ENCODE results near the gene RPS6KL1.

RPS6KL1 gene

DNA sequence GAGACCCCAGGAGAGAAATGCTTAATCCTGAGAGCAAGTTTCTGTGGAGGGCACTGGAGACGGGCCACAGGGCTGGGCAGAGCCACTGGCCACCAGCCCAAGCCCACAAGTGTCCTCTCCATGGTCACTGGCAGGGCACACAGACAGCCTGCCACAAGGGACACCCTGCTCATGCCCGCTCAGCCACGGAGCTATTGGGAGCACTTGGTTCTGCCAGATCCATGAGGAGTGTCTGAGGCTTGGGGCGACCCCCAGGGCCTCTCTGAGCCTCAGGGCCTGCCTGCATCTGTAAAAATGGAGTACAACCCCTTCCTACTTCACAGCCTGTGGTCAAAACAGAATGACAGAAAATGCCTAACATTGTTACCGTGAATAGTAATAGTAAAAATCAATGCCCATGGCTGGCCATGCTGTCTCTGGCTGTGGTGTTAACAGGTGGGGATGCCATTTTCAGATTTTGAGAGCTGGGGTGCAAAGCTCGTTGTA, 29.2 kb upstream of the RPS6KL1 start:
- DNase-seq (ENCODE audit: low read depth): no peak
- H3K4me3 ChIP-seq (ENCODE audit: control insufficient read depth, low read depth, low read length): no peak overlapping the region
- TF ChIP-seq, protein P1, sequence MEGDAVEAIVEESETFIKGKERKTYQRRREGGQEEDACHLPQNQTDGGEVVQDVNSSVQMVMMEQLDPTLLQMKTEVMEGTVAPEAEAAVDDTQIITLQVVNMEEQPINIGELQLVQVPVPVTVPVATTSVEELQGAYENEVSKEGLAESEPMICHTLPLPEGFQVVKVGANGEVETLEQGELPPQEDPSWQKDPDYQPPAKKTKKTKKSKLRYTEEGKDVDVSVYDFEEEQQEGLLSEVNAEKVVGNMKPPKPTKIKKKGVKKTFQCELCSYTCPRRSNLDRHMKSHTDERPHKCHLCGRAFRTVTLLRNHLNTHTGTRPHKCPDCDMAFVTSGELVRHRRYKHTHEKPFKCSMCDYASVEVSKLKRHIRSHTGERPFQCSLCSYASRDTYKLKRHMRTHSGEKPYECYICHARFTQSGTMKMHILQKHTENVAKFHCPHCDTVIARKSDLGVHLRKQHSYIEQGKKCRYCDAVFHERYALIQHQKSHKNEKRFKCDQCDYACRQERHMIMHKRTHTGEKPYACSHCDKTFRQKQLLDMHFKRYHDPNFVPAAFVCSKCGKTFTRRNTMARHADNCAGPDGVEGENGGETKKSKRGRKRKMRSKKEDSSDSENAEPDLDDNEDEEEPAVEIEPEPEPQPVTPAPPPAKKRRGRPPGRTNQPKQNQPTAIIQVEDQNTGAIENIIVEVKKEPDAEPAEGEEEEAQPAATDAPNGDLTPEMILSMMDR (conservative IDR thresholded peaks at IDR 0.05; ENCODE audit: control insufficient read depth, insufficient read depth, low read depth, low read length): no peak

DNA sequence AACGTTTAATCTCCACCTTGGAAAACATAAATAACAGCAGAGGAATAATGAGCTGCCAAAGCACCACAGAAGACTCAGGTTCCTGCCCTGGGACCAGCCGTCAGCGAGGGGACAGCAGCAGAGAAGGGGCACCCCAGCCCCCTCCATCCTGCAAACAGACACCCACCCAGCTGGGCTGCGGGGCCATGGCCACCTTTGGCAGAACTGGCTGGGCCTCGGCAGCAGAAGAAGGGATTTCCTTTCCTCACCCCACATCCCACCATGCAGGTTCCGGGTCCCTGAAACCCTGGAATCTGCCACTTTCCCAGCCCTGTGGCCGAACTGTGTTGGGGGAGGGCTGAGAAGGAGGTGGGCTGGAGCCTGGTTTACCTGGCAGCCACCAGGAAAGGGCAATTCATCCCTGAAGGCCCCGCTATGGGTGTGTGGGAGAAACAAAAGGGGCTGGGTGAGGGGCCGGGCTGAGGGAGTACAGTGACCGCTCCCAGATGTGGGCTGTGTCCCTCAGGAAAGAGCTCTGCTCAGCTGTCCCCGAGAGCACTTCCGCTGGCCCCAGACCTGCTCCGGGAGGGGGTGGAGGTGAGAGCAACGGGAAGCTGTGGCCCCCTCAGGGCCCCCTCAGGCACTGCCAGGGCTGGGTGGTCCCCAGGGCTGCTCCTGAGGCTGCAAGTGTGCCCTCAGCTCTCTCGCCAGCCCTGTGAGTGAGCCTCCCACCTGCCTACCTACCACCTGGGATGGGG, 28.6 kb upstream of the RPS6KL1 start:
- H3K4me3 ChIP-seq (ENCODE audit: control insufficient read depth, low read depth, low read length): no peak overlapping the region
- TF ChIP-seq, protein P1 (conservative IDR thresholded peaks at IDR 0.05; ENCODE audit: control insufficient read depth, insufficient read depth, low read depth, low read length): no peak
- DNase-seq (ENCODE audit: low read depth): no peak

DNA sequence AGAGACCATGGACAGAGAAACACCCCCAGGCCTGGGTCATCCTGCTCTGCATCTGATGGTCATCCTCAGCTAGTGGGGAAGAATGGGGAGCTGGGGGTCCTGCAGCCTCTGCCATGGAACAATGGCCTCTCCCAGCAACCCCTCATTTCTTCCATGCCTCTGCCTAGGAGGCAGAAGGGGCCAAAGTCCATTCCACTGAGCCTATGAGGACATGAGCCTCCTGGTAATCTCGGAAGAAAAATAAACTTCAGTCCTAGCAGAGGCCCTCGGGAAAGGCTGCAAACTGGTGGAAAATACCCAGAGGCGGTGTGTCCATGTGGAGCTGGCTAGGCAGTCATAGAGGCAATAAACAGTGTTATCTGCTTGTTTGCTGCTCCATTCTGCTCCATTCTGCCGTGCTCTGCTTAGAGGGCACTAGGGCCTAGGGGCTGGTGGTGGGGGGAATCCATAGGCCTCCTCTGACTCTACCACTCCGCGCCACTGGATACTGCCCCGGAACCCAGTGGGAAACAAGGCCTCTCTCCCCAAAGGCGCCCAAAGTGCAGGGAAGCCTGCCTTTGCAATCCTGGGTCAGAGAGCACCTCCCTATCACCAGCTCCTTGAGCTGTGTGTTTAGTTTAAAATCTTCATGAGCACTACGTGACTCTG, 27.9 kb upstream of the RPS6KL1 start:
- H3K4me3 ChIP-seq (ENCODE audit: control insufficient read depth, low read depth, low read length): no peak overlapping the region
- no peak for DNase-seq (ENCODE audit: low read depth)
- TF ChIP-seq, protein P1 (conservative IDR thresholded peaks at IDR 0.05; ENCODE audit: control insufficient read depth, insufficient read depth, low read depth, low read length): no peak

DNA sequence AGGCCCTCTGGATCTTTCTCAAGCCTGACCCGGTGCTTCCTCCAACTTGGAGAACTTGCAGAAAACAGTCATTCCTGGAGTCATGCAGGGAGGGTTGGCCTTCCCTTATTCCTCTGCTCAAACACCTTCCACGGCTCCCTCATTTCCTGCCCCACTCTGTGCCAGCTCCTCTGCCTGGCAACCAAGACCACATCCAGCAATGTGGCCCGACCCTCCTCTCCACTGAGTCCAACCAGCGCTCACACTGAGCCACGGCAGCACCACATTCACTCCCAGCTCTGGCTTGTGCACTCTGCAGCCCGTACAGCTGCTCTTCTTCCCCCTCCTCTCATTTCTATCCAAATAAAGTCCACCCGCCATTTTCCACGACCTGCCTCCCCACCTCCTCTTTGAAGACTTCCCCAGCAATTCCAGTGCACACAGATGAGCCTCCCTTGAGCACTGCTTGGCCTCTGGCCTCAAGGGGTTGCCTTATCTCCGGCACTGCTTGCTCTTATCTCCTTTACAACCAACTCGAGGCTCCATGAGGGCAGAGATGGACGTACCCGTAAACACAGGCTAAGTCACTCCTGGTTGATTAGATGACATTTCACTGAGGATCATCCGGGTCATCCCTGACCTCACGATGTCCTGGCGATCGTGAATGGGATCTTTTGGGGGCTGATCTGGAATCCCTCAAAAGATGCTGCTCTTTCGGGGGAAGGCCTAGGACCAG, 27.0 kb upstream of the RPS6KL1 start:
- TF ChIP-seq, protein P1 (conservative IDR thresholded peaks at IDR 0.05; ENCODE audit: control insufficient read depth, insufficient read depth, low read depth, low read length): no peak
- no peak for DNase-seq (ENCODE audit: low read depth)
- no peak overlapping the region for H3K4me3 ChIP-seq (ENCODE audit: control insufficient read depth, low read depth, low read length)

DNA sequence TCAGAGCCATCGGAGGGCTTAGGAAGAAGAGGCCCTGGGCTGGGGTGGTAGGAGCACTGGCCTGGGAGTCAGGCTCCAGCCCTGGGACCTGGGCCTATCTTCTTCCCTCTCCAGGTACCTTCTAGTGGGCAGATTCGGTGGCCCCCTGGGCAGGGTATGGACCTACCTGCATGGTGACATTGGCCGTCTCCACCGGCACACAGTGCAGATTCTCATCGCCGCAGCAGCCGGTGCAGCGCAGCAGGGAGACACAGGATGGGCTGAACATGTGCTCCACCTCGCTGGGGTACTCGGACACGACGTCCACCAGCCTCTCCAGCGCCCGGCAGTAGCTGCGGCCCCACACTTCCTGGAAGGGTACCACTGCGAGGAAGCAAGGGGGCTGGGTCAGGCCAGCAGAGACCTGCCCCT, 26.1 kb upstream of the RPS6KL1 start:
- TF ChIP-seq, protein P1 (conservative IDR thresholded peaks at IDR 0.05; ENCODE audit: control insufficient read depth, insufficient read depth, low read depth, low read length): no peak
- H3K4me3 ChIP-seq (ENCODE audit: control insufficient read depth, low read depth, low read length): no peak overlapping the region
- DNase-seq (ENCODE audit: low read depth): no peak

DNA sequence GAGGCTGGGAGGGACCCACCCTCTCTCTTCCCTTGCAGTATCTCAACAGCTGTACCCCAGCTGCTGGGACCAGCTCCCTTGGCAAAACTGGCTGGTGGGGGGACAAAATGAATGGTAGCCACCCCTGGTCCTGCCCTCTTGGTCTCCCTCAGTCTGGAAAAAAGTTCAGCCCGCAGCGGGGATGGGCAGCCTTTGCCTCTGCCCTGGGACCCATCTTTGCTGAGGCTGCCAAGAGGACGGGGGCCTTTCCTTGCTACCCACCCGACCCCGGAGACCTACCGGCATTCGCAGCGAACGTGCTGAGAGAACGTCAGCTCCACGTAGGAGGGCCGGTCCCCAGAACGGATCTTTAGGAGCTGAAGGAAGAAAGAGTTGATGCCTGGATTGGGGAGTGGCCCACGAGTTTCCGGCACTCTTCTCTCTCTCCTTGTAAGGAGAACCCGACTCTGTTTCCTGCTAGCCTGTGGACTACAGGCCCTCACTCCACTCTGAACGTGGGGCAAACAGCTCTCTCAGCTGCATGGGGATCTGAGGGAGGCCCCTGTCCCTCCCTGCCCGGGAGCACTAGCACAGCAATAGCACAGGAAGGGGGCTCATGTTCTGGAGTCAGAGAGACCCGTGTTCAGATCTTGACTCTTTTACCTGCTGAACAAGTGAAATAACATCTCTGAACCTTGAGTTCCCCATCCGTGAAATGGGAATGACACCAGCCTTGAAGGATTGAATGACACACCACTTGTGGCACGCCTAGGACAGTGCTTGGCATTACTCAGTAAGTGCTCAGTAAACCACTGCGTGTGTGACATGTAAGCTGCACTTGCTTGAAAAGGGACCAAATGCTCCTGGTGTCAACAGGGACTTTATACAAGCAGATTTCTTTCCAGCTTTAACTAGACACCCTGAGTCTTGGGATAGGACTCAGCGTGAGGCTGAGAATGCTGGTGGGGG, 25.4 kb upstream of the RPS6KL1 start:
- DNase-seq (ENCODE audit: low read depth): no peak
- no peak overlapping the region for H3K4me3 ChIP-seq (ENCODE audit: control insufficient read depth, low read depth, low read length)
- TF ChIP-seq, protein P1 (conservative IDR thresholded peaks at IDR 0.05; ENCODE audit: control insufficient read depth, insufficient read depth, low read depth, low read length): no peak
